Measurements from ENCODE around the gene CSPG4. TPM values are rescaled to one million over a fixed set of nuclear protein-coding genes. Genes with fewer than 3 reads are reported as not detected.

Gene CSPG4
- total and polyA plus RNA-seq, 9 of the 15 experiments (the other 6 are each of a cell fraction or from before 2014, with no cell fraction given) = under 0.01 to 0.07 (median 0.04) TPM; not detected in 5

DNA sequence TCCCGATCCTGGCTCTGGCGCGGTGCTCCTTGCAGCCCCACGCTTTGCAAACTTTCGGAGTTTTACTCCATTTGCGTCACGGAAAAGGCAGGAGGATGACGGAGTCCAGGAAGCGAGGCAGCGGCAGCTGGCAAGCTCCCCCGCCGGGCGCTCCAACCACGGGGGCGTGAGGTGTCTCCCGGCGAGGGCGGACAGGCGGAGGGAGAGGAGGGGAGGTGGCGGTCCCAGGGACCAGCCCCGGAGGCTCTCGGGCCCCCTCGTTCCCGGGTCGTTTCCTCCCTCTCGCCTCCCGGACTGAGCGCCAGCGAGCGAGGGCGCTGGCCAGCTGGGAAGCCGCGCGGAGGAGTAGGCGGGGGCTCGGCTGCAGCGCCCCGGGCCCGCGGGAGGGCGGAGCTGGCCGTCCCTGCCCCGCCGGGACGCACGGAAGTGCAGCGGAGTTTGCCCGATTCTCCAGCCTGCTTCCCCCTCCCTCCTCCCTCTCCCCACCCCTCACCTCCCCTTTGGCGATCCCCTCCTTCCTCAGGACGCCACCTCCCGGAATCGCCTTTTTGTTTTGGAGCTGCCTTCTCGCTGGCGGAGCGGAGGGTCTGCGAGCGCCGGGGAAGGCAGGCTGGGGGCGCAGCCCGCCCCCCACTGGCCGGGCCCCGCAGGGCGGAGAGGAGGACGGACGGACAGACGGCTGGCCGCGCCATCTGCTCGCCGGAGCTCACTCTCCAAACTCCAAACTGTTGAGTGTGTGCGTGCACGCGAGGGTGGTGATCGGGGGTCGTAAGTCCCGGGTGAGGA is 65.1 kb downstream of the CSPG4 start, which contains the start of gene SNX33 (continued):
- TF ChIP-seq, protein P1, sequence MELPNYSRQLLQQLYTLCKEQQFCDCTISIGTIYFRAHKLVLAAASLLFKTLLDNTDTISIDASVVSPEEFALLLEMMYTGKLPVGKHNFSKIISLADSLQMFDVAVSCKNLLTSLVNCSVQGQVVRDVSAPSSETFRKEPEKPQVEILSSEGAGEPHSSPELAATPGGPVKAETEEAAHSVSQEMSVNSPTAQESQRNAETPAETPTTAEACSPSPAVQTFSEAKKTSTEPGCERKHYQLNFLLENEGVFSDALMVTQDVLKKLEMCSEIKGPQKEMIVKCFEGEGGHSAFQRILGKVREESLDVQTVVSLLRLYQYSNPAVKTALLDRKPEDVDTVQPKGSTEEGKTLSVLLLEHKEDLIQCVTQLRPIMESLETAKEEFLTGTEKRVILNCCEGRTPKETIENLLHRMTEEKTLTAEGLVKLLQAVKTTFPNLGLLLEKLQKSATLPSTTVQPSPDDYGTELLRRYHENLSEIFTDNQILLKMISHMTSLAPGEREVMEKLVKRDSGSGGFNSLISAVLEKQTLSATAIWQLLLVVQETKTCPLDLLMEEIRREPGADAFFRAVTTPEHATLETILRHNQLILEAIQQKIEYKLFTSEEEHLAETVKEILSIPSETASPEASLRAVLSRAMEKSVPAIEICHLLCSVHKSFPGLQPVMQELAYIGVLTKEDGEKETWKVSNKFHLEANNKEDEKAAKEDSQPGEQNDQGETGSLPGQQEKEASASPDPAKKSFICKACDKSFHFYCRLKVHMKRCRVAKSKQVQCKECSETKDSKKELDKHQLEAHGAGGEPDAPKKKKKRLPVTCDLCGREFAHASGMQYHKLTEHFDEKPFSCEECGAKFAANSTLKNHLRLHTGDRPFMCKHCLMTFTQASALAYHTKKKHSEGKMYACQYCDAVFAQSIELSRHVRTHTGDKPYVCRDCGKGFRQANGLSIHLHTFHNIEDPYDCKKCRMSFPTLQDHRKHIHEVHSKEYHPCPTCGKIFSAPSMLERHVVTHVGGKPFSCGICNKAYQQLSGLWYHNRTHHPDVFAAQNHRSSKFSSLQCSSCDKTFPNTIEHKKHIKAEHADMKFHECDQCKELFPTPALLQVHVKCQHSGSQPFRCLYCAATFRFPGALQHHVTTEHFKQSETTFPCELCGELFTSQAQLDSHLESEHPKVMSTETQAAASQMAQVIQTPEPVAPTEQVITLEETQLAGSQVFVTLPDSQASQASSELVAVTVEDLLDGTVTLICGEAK (IDR thresholded peaks at IDR 0.05) = no peak; the same call in 1 of the 2 replicates
- TF ChIP-seq, protein P1 (CRISPR knock-in tag; IDR thresholded peaks at IDR 0.05) = no peak
- TF ChIP-seq, protein P2, sequence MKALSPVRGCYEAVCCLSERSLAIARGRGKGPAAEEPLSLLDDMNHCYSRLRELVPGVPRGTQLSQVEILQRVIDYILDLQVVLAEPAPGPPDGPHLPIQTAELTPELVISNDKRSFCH (CRISPR knock-in tag; IDR thresholded peaks at IDR 0.05) = no peak
- TF ChIP-seq, protein P2 (tag; IDR thresholded peaks at IDR 0.05) = no peak
- TF ChIP-seq SMAD4 (CRISPR knock-in tag; conservative IDR thresholded peaks at IDR 0.05) (no peak; the same call in 1 of the 2 replicates), PML (IDR thresholded peaks at IDR 0.05; ENCODE audit: low read length) (0 out of 2 replicates have a peak, but pooled peaks have one; percentile 10), HDAC8 (tag; IDR thresholded peaks at IDR 0.05) (no peak), HMG20B (CRISPR knock-in tag; IDR thresholded peaks at IDR 0.05) (no peak), POU5F1 (IDR thresholded peaks at IDR 0.05; ENCODE audit: borderline replicate concordance, low read depth, low read length, partially characterized antibody) (no peak), PHB2 (IDR thresholded peaks at IDR 0.05; ENCODE audit: low read depth) (no peak), ZNF445 (CRISPR knock-in tag; IDR thresholded peaks at IDR 0.05; ENCODE audit: low read depth) (no peak), MEF2A (IDR thresholded peaks at IDR 0.05; ENCODE audit: control insufficient read depth, low read depth, low read length) (no peak), HIVEP1 (CRISPR knock-in tag; IDR thresholded peaks at IDR 0.05) (no peak), ZNF75A (CRISPR knock-in tag; IDR thresholded peaks at IDR 0.05) (no peak)
- TF ChIP-seq, protein P3, sequence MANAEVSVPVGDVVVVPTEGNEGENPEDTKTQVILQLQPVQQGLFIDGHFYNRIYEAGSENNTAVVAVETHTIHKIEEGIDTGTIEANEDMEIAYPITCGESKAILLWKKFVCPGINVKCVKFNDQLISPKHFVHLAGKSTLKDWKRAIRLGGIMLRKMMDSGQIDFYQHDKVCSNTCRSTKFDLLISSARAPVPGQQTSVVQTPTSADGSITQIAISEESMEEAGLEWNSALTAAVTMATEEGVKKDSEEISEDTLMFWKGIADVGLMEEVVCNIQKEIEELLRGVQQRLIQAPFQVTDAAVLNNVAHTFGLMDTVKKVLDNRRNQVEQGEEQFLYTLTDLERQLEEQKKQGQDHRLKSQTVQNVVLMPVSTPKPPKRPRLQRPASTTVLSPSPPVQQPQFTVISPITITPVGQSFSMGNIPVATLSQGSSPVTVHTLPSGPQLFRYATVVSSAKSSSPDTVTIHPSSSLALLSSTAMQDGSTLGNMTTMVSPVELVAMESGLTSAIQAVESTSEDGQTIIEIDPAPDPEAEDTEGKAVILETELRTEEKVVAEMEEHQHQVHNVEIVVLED (CRISPR knock-in tag; IDR thresholded peaks at IDR 0.05) = no peak
- TF ChIP-seq, protein P4, sequence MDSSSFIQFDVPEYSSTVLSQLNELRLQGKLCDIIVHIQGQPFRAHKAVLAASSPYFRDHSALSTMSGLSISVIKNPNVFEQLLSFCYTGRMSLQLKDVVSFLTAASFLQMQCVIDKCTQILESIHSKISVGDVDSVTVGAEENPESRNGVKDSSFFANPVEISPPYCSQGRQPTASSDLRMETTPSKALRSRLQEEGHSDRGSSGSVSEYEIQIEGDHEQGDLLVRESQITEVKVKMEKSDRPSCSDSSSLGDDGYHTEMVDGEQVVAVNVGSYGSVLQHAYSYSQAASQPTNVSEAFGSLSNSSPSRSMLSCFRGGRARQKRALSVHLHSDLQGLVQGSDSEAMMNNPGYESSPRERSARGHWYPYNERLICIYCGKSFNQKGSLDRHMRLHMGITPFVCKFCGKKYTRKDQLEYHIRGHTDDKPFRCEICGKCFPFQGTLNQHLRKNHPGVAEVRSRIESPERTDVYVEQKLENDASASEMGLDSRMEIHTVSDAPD (CRISPR knock-in tag; IDR thresholded peaks at IDR 0.05) = no peak
